ENCODE data around the gene NPIPA7.
"Not testable (repeated sequence)": the region's sequence is repeated elsewhere in the genome, so short reads cannot be mapped to it uniquely, and the experiment has no call there.

Gene NPIPA7

DNA sequence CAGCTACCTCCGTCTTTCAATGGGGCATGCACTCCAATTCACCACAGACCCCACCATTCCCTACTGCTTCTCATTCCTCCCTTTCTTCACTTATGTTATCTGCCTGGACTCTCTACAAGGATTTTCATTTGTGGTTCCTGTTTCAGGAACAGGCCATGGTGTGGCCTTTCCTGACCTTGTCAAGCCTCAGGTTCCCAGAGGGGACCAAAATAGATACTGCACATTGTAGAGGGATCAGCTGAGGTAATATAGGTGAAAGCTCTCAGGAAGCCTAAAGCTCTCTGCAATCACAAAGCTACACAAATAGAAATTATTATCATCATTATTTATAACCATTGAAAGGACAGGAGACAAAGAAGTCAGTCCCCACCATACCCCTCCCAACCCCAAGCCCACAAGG, 41.6 kb downstream of the NPIPA7 start:
- not testable (repeated sequence) for DNase-seq (ENCODE audit: low spot score)

DNA sequence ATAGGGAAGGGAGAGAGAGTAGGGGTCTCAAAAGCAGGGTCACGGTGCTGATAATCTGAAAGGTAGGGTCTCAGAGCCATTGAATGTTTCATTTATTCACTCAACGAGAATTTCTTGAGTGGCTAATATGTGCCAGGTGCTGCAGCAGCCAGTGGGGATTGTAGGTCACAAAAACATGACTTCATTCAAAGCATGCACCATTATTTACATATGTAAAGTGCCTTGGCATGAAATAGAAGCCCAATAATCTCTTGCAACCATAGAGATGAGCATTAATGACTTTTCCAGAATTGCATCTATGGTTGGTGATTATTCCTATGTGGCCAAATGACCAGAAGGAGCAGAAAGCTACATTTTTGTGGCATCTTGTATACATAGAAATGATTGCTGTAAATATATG, 46.2 kb downstream of the NPIPA7 start:
- not testable (repeated sequence) for DNase-seq (ENCODE audit: low spot score)

DNA sequence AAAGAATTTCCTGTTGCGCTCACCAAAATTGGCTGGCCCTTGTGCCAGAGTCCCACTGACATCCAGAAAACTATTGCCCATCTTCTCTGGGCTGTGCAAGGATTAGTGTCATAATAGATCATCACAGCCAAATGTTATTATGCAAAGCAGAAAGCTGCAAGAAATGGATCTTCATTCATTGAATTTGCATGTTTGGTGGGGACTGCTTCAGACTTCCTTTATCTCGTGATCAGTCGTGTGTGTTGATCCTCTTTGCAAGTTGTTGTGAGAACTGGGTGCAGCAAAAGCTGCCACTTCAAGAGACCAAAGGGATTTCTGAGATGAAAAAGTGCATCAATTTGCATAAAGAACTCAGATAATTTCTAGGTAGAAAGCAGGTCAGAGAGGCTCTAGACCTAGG, 52.2 kb downstream of the NPIPA7 start:
- not testable (repeated sequence) for DNase-seq (ENCODE audit: low spot score)

DNA sequence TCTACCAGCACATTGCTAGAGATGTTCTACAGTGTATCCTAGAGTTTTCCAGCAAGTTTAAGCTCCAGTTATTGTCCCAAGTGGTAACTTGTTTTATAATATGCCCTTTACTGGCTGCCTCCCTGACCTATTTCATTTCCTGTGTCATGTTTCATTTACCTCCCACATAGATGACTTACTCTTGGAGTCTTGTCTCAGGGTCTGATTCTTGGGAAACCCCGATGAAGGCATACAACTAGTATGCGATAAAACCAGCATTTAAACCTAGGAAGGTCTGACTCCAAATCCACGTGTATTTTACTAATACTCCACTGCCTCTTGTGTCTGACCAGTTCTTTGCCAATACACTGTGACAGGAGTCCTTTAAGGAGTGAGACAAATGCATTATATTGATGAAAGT, 55.8 kb downstream of the NPIPA7 start:
- DNase-seq (ENCODE audit: low spot score) = not testable (repeated sequence)

DNA sequence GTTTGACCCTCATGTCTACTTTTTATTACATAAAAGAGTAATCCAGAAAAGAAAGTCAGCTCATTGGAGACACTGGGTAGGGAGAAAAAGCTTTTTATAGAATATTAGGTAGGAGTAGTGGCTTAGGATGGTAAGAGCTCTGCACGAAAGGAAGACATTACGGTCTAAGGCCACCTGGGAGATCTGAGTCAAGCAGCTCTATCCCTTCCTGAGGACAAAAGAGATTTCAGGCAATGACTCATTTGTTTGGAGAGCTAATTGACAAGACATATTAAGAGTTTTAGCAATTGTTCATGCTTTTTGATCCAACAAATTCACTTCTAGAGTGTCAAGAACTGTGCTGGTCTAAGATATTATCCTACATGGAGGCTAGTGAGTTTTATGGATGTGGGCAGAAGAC, 62.5 kb downstream of the NPIPA7 start:
- DNase-seq (ENCODE audit: low spot score) = not testable (repeated sequence)
